GM19372 (cell line): ENCODE results near the gene DIP2A.

Source experiments
- ATAC-seq: cut with Tn5 transposase; IDR thresholded peaks from one replicate; pipeline ENCODE4 v1.9.1; 2021; ENCODE audit warnings: mild to moderate bottlenecking, low read depth, moderate library complexity; ENCODE audit not compliant: unreplicated experiment

Gene DIP2A

DNA sequence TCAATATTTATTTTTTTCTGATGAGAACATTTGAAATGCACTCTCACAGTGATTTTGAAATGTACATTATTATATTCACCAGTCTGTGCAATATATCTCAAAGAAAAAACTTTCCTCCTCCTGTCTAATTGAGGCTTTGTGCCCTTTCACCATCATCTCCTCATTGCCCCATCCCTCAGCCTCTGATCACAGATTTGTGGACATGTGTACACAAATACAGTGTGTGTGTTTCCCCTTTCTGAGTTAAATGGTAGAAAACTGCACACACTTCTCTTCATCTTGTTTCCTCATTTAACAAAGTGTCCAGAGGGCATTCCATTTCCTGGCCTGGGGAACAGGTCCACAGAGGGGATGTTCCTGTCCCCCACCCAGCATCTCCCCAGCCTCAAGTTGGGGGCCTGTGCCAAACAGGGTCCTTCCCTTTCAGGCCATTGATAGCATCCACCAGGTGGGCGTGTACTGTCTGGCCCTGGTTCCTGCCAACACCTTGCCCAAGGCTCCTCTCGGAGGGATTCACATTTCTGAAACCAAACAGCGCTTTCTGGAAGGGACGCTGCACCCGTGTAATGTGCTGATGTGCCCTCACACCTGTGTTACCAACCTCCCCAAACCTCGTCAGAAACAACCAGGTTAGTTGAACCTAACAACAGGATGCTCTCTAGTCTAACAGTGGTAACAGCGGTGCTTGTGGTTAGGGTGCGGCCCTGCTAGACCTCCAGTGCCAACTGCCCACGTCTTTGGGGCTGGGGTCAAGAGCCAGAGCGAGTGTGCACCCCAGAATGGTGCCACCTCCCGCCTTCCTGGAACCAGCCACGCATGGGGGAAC is 91.6 kb downstream of the DIP2A start:
- no peak for ATAC-seq

DNA sequence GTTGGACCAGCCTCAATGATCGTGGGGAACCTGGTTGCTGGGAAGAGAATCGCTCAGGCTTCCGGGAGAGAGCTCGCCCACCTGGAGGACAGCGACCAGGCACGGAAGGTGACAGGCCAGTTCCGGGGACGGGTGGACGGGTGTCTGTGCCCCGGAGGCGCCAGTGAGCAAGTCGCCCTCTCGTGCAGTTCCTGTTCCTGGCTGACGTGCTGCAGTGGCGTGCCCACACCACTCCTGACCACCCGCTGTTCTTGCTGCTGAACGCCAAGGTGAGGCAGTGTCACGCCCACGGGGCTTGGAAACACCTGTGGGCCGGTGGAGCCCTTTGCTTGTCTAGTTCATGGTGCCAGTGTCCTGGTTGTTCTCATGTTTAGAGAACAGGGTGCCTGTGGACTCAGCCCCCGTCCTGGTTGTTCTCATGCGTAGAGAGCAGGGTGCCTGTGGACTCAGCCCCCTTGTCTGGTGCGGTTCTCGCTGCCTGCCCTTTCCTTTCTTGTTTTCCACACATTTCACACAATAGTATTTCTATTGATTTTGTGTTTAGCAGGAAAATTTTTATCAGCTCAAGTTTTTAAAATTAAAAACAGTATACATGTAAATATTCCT is 93.0 kb downstream of the DIP2A start:
- no peak for ATAC-seq

DNA sequence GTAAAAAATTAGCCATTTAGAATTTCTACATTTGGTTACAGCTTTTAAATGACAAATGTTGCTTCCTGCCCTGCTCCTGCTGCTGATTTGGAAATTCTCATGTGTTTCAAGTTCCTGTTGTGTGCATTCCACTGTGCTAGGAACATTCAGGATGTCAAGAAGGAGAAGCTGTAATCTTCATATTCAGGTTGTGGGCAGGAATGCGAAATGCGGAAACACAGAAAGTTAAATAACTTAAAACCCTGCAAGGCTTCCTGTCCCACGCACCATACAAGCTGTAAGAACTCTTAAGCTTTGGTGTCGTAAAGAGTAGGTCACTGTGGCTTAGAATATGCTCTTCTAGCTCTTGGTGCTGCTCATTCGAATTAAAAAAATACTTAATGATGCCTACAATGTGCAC is 93.6 kb downstream of the DIP2A start:
- ATAC-seq, result no peak

DNA sequence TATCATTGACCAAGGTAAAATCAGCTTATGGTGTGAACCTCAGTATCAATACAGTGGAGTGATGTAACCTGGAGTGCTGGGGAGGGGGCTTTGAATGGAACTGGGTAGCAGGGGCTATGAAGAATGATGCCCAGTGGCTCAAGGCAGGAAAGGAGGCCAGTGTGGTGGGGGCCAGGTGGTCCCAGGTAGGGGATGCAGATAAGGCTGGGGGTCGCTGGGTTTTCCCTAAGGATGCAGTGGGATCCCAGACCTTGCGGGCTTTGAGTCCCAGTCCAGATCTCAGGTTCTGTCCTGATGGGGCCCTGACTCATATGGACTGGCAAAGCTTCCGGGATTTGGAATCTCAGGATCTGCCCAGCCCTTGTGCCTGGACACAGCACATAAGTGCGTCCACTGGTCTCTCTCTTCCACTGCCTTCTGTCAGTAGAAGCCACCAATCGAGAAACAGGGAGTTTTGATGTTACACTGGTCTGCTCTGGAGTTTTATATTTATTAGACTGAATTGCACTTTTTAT is 94.2 kb downstream of the DIP2A start:
- ATAC-seq, result no peak

DNA sequence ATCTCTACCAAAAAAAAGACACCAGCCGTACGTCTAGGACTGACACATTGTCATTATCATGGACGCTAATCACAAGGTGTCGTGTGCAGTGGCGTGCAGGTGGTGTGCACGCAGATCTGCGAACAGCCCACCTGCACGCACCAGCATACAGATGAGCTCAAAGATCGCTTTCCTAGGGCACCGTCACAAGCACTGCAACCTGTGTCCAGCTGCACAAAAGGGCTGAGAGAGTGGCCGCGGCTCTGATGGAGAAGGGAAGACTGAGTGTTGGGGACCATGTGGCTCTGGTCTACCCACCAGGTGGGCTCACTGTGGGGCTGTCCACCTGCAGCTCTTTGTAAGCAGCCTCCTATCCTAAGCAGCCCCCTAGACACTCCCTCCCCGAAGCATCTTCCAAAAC is 95.3 kb downstream of the DIP2A start:
- no peak for ATAC-seq

DNA sequence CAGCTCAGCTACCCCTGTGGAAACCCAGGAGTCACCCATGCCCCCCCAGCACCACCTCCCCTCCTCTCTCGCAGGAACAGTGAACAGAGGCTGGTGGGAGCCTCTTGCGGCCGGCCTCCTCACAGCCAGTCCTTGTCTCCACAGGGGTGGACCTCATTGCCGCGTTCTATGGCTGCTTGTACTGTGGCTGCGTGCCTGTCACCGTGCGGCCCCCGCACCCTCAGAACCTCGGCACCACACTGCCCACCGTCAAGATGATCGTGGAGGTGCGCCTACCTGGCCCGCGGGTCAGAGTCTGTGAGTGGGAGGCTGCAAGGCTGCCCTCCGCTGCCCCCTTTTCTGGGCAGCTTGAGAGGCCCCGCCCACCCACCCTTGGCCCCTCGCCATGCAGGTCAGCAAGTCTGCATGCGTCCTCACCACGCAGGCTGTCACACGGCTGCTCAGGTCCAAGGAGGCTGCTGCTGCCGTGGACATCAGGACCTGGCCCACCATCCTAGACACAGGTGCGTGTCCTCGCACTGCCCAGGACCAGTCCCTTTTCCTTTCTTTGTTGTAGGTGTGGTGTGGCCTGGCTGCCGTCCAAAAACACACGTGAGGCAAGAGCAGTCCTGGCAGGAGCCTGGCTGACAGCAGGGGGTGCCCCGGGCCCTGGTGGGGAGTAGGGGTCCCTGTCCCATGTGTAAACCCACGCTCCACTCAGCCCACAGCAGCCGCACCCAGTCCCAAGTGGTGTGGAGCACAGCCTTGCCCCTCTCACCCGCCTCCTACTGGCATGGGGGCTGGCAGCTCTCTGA is 95.9 kb downstream of the DIP2A start:
- ATAC-seq, result no peak

DNA sequence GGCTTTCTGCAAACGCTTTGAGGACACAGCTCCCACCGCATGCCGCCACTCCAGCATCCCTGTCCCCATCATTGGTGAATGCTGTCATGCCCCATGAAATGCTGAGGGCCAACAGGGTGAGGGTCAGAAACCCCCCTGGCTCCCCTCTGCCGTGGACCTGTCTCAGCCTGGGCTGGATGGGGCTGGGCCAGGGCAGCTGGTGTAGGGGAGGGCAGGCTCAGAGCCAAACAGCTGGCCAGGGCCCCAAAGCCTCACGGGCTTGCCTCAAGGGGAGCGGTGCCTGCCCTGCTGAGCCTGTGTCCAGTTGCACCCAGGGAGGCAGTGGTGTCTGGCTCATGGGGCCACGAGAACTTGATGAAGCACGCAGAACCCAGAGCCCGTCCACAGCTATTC is 96.5 kb downstream of the DIP2A start:
- no peak for ATAC-seq

DNA sequence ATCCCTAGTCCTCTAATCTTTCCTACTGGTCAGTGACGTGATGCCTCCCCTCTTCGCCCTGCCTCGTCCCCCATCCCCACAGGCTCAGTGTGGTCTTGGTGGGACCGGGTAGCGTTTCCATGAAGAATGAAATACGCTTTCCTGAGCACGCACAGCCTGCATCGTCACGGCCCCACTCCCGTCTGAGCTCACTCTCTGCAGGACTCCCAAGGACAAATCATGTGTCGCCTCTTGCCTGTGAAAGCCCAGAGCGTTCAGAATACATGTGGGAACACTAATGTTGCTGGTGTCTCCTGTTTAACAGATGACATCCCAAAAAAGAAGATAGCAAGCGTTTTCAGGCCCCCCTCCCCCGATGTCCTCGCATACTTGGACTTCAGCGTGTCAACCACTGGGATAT is 97.0 kb downstream of the DIP2A start:
- ATAC-seq, result no peak

DNA sequence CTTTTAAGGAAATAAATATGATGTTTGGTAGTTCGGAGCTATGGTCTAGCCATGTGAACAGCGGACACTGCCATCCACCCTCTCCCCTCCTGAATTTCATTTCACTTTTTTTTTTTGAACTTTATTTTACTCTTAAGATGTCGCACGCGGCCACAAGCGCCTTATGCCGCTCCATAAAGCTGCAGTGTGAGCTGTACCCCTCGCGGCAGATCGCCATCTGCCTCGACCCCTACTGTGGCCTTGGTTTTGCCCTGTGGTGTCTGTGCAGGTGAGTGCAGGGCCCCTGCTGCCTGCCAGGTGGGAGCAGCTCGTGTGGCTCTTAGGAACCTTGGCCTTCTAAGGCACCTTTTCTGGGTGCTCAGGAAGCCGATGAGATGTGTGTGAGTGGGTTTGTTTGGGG is 98.1 kb downstream of the DIP2A start:
- no peak for ATAC-seq

DNA sequence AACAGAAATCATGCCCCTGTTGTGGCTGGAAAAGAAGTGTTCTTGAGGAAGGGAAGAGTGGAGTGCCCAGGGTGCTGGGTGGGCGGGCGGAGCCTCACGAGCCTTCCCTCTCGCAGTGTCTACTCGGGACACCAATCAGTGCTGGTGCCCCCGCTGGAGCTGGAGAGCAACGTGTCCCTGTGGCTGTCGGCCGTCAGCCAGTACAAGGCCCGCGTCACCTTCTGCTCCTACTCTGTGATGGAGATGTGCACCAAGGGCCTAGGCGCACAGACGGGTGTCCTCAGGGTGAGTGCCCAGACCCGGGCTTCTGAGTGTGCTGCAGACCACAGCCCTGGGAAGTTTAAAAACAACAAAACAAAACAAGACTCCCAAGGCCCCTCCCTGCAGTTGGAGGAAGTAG is 98.8 kb downstream of the DIP2A start:
- ATAC-seq, result no peak

DNA sequence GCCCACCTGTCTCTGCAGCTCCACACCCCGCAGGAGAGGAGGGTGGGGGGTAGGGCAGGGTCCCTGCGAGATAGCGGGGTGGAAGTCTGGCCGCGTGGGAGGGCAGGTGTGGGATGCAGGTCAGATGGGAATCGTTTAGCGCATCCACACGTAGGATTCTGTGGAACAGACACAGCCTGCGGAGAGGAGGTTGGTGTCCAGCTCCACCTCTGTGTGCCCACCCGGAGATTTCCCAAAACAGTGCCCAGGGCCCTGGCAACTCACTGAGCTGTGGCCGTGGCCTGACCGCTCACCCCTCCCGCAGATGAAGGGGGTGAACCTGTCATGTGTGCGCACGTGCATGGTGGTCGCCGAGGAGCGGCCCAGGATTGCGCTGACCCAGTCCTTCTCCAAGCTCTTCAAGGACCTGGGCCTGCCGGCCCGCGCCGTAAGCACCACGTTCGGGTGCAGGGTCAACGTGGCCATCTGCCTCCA is 99.3 kb downstream of the DIP2A start:
- ATAC-seq, result no peak

DNA sequence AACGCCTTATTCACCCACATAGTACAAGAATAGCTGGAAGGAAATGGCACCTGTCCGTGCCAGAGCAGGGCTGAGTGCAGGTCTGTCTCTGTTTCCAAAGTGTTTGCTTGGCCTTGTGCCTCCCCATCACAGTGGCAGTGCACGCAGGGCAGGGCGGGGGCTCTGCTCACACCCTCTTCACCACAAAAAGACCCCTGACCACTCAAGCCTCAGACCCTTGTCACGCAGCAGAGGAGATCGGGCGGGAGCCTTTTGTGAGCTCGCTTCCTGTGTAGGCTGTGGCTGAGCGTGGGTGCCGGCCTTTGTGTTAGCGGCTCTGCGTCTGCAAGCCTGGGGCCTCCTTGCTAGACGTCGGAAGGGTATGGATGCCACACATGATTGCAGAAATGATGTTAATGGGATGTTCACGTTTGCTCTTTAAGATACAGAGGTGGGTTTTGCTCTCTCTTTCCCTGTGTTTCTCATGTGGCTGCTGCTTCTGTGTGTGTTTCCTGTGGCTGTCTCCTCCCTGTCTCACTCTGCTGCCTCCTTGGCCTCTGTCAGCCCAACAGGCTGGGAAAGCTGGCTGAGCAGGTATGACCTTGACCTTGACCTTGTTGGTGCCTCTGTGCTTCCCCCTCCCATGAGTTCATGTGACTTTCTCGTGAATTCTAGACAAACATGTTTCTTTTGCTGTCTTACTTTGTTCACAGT is 100.7 kb downstream of the DIP2A start:
- ATAC-seq, result no peak

DNA sequence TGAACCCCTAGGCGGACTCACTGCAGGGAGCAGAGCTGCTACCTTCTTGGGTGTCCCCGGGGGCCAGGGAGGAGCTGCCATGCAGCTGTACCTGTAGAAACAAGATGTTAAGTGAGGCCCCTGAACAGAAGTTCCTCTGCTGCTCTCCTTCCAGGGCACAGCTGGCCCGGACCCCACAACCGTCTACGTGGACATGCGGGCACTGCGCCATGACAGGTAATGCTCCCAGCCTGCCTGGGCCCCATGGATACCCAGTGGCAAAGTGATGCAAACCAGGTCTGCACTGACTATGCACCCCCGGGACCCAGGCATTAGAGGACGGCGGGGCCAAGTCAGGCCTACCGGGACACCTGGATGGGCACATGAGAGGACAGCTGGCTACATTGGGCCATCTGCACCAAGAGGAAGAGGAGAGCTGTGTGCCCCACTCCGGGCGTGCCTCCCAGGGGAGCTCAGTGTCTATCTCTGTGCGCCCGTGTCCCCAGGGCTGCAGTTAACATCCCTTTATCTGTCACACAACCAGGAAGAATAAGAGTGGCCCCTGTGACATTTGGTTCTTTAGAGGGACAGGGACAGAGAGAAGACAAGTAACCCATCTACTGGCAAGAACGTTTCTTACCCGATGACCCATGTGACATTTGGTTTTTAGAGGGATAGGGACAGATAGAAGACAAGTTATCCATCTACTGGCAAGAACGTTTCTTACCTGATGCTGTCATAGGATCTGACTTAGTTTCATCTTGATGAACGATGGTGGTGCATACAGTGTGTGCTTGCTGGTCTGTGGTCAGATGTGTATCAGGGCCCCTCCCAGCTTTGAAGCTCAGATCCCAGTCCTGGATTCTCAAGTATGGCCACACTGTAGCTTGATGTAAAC is 102.1 kb downstream of the DIP2A start:
- no peak for ATAC-seq

DNA sequence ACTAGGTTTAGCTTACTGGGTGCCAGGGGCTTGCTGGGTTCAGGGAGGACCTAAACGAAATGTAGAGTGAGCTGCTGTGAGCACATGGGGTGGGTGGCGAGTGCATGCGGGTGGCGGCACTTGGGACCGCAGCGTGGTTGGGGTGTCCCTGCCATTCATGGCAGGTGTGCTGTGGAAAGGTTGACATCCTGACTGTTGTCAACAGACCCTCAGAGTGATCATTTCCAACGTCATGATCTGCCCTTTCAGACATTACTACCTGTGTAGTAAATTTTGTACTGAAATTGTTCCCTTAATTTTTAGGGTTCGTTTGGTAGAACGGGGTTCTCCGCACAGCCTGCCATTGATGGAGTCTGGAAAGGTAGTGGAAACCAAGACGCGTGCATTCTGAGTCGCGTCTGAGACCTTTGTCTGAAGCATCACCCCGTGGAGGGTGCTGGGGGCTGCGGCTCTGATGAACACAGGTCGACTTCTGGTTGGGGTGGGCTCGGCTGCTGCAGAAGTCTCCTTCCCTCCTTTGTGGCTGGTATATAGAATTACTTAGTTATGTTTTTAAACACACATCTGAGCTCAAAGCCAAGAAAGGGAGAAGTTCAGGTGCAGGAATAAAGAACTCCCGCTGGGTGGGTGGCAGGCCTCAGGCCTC is 102.9 kb downstream of the DIP2A start:
- ATAC-seq, result no peak

DNA sequence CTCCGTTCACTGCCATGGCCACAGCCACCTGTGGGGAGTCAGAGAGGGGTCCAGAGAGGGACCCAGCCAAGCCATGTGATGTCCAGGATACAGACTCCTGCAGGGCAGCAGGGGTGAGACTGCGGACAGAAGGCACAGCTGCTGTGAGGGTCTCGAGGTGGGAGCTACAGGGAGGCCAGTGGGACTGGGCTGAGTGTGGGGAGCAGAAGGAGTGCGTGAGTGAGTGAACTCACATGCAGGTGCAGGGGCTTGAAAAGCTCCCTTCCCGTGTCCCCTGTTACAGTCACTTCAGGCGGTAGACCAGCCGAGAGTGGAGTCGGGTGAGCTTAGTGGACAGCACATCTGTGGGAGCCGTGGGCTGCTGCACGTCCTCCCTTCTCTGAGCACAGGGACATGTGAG is 103.8 kb downstream of the DIP2A start:
- ATAC-seq, result no peak

DNA sequence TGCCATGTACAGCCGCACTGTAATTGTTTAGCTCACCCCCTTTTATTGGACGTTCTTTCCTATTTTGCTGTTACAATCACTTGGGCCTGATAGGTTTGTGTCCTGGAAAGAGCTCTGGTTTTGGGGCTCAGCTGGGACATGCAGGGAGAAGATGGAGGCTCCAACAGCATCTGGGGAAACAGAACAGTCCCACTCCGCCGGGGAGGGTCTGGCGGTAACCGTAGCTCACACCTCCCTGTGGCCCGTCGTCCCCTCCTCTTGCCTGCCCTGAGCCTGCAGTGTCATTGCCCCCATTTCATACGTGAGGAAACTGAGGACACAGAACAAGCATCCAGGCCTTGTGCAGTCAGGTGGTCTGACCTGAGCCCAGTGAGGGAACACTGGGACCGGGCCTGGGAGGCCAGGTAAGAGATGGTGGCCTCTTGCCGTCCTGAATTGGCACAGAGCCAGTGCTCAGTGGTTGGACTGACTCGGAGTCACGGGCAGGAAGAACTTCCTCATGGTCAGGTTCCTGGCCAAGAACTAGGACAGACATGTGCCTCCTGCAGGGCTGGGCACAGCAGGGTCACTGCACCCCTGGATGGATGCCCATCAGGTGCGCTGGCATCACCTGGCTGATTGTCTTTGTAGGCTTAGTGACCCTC is 104.4 kb downstream of the DIP2A start:
- ATAC-seq, result no peak

DNA sequence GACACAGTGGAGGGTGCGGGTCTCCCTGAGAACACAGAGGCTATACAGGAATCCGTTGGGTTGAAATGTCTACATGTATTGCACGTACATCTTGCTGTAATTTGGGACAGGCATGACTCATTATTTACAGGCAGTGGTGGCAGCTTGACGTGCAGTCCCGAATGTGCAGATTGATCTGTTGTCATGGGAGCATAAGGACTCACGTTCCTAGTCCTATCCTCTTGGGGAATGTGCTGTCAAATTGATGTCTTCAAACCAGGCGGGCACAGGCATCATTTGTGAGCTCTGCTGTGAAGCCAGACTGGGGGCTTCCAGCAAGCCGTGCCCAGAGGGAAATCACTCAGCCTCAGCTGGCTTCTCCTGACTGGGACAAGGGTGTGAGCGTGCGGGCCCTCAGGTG is 105.7 kb downstream of the DIP2A start:
- ATAC-seq, result no peak

DNA sequence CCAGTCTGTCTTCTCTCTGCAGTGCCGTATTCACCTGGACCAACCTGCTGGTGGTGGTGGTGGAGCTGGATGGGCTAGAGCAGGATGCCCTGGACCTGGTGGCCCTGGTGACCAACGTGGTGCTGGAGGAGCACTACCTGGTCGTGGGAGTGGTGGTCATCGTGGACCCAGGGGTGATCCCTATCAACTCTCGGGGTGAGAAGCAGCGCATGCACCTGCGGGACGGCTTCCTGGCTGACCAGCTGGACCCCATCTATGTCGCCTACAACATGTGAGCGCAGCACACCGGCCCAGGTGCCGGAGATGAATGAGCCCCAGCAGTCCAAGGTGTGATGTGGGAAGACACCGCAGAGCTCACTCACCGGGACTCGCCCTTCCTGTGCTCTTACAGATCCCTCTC is 108.7 kb downstream of the DIP2A start:
- no peak for ATAC-seq

DNA sequence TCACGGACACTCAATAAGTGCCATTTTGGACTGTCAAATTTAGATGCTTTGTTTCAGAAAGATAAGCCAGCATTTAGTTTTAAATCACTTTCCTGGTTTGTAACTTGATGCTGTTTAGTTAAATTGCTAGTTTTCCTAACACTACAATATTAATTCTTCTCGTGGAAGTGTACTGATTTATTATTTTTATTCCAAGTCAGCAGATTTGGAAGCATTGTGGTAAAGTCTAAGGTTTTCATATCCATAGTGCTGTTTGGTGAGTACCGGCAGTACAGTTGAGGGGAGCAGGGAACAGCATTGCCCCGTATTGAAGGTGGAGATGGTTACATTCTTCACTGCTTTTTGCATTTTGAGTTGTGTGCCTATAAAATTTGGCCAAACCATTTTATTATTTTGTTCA is 109.9 kb downstream of the DIP2A start:
- ATAC-seq, result no peak
